Ishikawa (cell line): ENCODE data around the gene CTXN3.

Experiments used
- CEBPB ChIP-seq: IDR thresholded peaks from 2 replicates; pipeline ENCODE4 v1.6.1; 2012
- CREB1 ChIP-seq: IDR thresholded peaks from 2 replicates; pipeline ENCODE4 v1.6.1; 2012; ENCODE audit warnings: low read depth
- EGR1 ChIP-seq: IDR thresholded peaks from 2 replicates; pipeline ENCODE4 v1.6.1; 2012
- EP300 ChIP-seq: IDR thresholded peaks from 2 replicates; pipeline ENCODE4 v1.6.1; 2012; ENCODE audit warnings: borderline replicate concordance
- FOXM1 ChIP-seq: IDR thresholded peaks from 2 replicates; pipeline ENCODE4 v1.6.1; 2012; ENCODE audit warnings: low read depth, borderline replicate concordance
- MAX ChIP-seq: IDR thresholded peaks from 2 replicates; pipeline ENCODE4 v1.6.1; 2012
- NFIC ChIP-seq: IDR thresholded peaks from 2 replicates; pipeline ENCODE4 v1.6.1; 2012
- RAD21 ChIP-seq: IDR thresholded peaks from 2 replicates; pipeline ENCODE4 v1.6.1; 2012; ENCODE audit warnings: low read depth
- REST ChIP-seq: IDR thresholded peaks from 2 replicates; pipeline ENCODE4 v1.6.1; 2012; ENCODE audit warnings: low read depth, mild to moderate bottlenecking
- TAF1 ChIP-seq: IDR thresholded peaks from 2 replicates; pipeline ENCODE4 v1.6.1; 2012; ENCODE audit warnings: low read depth, mild to moderate bottlenecking
- TCF12 ChIP-seq: IDR thresholded peaks from 2 replicates; pipeline ENCODE4 v1.6.1; 2012; ENCODE audit warnings: low read depth
- TEAD4 ChIP-seq: IDR thresholded peaks from 2 replicates; pipeline ENCODE4 v1.6.1; 2012
- YY1 ChIP-seq: IDR thresholded peaks from 2 replicates; pipeline ENCODE4 v1.6.1; 2012; ENCODE audit warnings: low read depth
- ZBTB7A ChIP-seq: IDR thresholded peaks from 2 replicates; pipeline ENCODE4 v1.6.1; 2012; ENCODE audit warnings: low read depth
- TF ChIP-seq, protein P1 (sequence below): IDR thresholded peaks from 2 replicates; pipeline ENCODE4 v1.6.1; 2012

Gene CTXN3

DNA sequence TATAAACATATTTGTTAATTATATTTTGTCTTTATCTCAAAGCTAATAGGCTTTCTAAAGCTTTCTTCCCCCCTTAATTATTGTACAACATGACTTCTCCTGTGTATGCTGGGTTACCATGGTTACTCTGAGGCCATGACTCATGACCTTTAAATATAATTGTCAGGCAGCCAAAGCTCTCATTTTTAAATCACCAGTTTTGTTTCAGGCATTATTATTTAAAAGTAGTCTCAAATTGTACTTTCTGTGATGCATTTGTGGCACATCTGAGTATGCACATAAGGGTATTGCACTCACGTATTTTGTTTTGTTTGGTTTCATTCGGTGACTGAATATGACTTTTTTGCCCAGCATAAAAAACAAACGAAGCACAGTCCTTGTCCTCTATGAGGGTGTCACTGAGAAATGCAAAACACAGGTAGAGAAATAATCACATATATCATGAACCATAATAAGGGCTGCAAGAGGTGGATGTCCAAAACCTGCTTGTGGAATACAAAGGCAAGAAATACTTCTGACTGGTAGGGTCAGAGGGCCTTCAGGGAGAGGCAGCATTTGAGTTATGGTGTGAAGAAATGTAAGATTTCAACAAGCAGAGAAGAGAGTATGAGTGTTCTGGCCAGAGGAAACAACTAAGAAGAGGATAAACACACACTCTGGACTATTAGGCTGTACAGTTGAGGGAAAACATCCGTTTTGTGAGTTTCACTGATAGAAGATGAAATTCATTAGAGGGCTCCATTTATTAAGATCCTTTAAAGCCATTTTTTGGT is 56.4 kb downstream of the CTXN3 start:
- TF ChIP-seq TEAD4 = no peak
- no peak for TF ChIP-seq FOXM1
- no peak for TF ChIP-seq MAX
- TF ChIP-seq, protein P1, sequence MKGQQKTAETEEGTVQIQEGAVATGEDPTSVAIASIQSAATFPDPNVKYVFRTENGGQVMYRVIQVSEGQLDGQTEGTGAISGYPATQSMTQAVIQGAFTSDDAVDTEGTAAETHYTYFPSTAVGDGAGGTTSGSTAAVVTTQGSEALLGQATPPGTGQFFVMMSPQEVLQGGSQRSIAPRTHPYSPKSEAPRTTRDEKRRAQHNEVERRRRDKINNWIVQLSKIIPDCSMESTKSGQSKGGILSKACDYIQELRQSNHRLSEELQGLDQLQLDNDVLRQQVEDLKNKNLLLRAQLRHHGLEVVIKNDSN = no peak
- no peak for TF ChIP-seq YY1
- TF ChIP-seq ZBTB7A = no peak
- TF ChIP-seq EGR1 = no peak
- TF ChIP-seq TAF1 = no peak

GRCh38 chr5:127706691-127707090 is 57.8 kb downstream of the CTXN3 start:
- TF ChIP-seq CREB1 = no peak
- TF ChIP-seq MAX = no peak
- TF ChIP-seq REST = no peak
- TF ChIP-seq ZBTB7A = no peak
- no peak for TF ChIP-seq CEBPB
- TF ChIP-seq, protein P1 = no peak
- no peak for TF ChIP-seq TAF1
- no peak for TF ChIP-seq EP300
- TF ChIP-seq FOXM1 = no peak
- TF ChIP-seq NFIC = no peak
- no peak for TF ChIP-seq YY1
- TF ChIP-seq EGR1 = no peak
- no peak for TF ChIP-seq TEAD4
- no peak for TF ChIP-seq TCF12
- no peak for TF ChIP-seq RAD21

DNA sequence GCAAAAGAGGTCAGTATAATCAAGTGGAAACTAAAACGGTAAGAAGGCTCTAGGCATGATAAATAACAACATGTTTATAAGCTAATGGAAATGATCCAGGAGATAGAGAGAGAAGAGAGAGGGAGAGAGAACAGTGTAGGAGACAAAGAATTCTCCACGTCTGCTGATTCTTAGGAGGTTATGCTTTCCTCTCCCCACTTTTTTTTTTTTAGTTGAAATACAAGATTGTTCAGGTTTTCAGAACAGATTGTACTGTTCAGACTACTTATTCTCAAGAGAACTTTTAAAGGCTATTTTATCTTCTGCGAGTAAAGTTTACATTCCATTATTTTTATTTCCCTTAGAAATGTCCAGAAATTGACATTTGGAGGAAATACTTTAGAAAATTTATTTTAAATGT is 58.3 kb downstream of the CTXN3 start:
- TF ChIP-seq EGR1 = no peak
- TF ChIP-seq CREB1 = no peak
